Erythroblast (primary cell): Measurements from ENCODE around the gene MOG.

Experiments
- GATA1 ChIP-seq: IDR thresholded peaks from 2 replicates; pipeline ENCODE4 v1.6.1; 2011; ENCODE audit warnings: low read depth, mild to moderate bottlenecking, control low read depth, low read length, moderate library complexity
- POLR2A ChIP-seq: IDR thresholded peaks from 2 replicates; pipeline ENCODE4 v1.6.1; 2011; ENCODE audit warnings: mild to moderate bottlenecking, low read length

DNA sequence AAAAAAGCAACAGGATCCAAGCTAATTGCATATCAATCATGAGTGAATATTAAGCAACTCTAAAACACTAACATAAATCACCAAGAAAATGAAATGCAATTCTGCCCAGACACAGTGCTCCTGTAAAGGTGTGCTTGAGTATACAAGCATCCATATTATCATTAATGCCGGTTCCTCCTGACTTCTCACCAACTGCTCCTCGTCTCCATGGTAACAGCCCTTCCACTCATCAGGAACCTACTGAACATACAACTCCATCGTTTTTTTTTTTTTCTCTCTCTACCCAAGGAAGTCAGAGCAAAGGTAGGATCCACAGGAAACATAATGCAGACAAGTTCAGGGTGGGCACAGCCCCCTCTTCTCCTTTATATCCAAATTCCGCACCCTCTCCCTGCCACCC lies 36.3 kb upstream of the MOG start:
- TF ChIP-seq POLR2A (no peak), GATA1 (no peak)
